Measurements from ENCODE around the gene TENT5A.

The TENT5A gene

GRCh38 chr6:81795890-81796289 is 43.4 kb upstream of the TENT5A start:
- no peaks in the 10 kb centered on the region for H3K9me3 ChIP-seq (ENCODE audit: severe bottlenecking)
- no peaks in the 10 kb centered on the region for H3K27me3 ChIP-seq (ENCODE audit: insufficient read depth, low read depth, severe bottlenecking)
- TF ChIP-seq, protein P1, sequence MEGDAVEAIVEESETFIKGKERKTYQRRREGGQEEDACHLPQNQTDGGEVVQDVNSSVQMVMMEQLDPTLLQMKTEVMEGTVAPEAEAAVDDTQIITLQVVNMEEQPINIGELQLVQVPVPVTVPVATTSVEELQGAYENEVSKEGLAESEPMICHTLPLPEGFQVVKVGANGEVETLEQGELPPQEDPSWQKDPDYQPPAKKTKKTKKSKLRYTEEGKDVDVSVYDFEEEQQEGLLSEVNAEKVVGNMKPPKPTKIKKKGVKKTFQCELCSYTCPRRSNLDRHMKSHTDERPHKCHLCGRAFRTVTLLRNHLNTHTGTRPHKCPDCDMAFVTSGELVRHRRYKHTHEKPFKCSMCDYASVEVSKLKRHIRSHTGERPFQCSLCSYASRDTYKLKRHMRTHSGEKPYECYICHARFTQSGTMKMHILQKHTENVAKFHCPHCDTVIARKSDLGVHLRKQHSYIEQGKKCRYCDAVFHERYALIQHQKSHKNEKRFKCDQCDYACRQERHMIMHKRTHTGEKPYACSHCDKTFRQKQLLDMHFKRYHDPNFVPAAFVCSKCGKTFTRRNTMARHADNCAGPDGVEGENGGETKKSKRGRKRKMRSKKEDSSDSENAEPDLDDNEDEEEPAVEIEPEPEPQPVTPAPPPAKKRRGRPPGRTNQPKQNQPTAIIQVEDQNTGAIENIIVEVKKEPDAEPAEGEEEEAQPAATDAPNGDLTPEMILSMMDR (IDR thresholded peaks at IDR 0.05; ENCODE audit: low read depth, low read length), result no peak
- no peak overlapping the region for H3K27ac ChIP-seq
- no peak for DNase-seq
- no peaks in the 10 kb centered on the region for H3K36me3 ChIP-seq
- H3K4me3 ChIP-seq (ENCODE audit: low read depth, low read length), result no peak overlapping the region

DNA sequence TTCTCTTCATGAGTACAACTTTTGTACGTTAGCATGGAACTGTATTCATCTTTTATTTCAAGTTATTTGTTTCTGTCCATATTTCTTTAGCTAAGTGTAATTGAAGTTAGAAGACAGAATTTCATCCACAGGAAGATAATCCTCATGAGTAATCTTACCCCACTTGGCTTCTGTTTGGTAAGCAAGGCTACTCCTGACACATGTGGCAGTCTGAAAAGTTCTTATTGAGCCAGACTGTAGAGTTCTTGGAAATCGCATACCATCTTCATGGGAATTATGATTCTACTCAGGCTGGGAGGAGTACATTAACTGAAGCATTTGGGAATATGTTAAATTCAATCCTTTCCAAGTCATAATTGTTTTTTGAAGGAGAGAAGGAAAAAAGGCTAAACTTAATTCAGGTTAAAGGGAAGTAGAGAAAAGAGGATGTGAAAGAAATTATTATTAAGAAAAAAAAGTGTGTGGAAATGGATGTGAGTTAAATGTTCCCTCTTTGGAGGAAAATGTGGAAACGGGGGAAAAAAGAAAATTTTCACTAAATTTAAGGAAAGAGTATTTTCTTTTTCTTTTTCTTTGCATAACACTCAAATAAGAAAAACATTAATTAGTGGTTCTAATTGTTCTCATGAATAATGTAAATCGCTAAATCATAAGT is 41.5 kb upstream of the TENT5A start:
- H3K9me3 ChIP-seq (ENCODE audit: severe bottlenecking), result no peaks in the 10 kb centered on the region
- no peak overlapping the region for H3K27ac ChIP-seq
- no peak for DNase-seq
- H3K36me3 ChIP-seq, result no peaks in the 10 kb centered on the region
- H3K27me3 ChIP-seq (ENCODE audit: insufficient read depth, low read depth, severe bottlenecking), result no peaks in the 10 kb centered on the region
- no peak overlapping the region for H3K4me3 ChIP-seq (ENCODE audit: low read depth, low read length)
- TF ChIP-seq, protein P1 (IDR thresholded peaks at IDR 0.05; ENCODE audit: low read depth, low read length), result no peak

GRCh38 chr6:81792826-81793225 is 40.3 kb upstream of the TENT5A start:
- TF ChIP-seq, protein P1 (IDR thresholded peaks at IDR 0.05; ENCODE audit: low read depth, low read length), result no peak
- Histone ChIP-seq H3K9me3 (ENCODE audit: severe bottlenecking) (no peaks in the 10 kb centered on the region), H3K36me3 (no peaks in the 10 kb centered on the region), H3K27me3 (ENCODE audit: insufficient read depth, low read depth, severe bottlenecking) (no peaks in the 10 kb centered on the region), H3K27ac (no peak overlapping the region), H3K4me3 (ENCODE audit: low read depth, low read length) (no peak overlapping the region)
- no peak for DNase-seq

DNA sequence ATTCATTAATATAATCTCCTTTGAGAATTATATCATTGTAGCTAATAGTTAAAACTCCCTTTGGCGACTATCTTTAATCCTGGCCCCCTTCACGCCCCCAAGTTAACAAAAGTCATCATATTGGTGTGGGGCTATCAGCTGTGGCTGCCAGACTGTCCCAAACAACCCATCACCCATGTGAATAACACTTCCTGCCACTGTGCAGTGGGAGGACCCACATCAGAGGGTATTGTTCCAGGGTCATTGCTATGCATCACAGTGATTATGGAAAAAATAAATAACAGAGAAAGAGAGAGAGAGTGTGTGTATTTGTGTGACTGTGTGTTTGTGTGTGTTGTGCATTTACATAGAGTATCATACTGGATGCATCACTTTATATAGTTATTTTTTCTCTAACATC is 39.3 kb upstream of the TENT5A start:
- Histone ChIP-seq H3K36me3 (no peaks in the 10 kb centered on the region), H3K4me3 (ENCODE audit: low read depth, low read length) (no peak overlapping the region), H3K27ac (no peak overlapping the region), H3K9me3 (ENCODE audit: severe bottlenecking) (no peaks in the 10 kb centered on the region), H3K27me3 (ENCODE audit: insufficient read depth, low read depth, severe bottlenecking) (no peaks in the 10 kb centered on the region)
- TF ChIP-seq, protein P1 (IDR thresholded peaks at IDR 0.05; ENCODE audit: low read depth, low read length), result no peak
- DNase-seq, result no peak

GRCh38 chr6:81790034-81790433 is 37.6 kb upstream of the TENT5A start:
- Histone ChIP-seq H3K27me3 (ENCODE audit: insufficient read depth, low read depth, severe bottlenecking) (no peaks in the 10 kb centered on the region), H3K36me3 (no peaks in the 10 kb centered on the region), H3K27ac (no peak overlapping the region), H3K4me3 (ENCODE audit: low read depth, low read length) (no peak overlapping the region), H3K9me3 (ENCODE audit: severe bottlenecking) (no peaks in the 10 kb centered on the region)
- DNase-seq, result no peak
- TF ChIP-seq, protein P1 (IDR thresholded peaks at IDR 0.05; ENCODE audit: low read depth, low read length), result no peak

DNA sequence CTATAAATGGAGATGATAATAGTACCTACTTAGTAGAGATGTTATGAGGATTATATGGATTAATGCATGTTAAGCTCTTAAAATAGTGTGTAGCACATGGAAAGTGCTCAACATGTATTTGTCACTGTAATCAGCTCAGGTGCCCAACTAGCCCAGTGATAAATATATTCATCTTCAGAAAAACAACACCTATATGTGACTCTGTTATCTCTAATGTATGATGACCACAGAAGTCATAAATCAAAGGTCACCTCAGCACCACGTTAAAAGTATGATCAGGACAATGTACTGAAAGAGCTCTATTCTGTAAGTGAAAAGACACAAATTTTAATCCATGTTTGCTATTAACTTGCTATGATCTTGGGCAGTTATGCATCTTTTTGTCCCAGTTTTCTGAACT is 36.8 kb upstream of the TENT5A start:
- no peak overlapping the region for H3K4me3 ChIP-seq (ENCODE audit: low read depth, low read length)
- H3K27ac ChIP-seq, result no peak overlapping the region
- no peaks in the 10 kb centered on the region for H3K9me3 ChIP-seq (ENCODE audit: severe bottlenecking)
- no peaks in the 10 kb centered on the region for H3K27me3 ChIP-seq (ENCODE audit: insufficient read depth, low read depth, severe bottlenecking)
- no peaks in the 10 kb centered on the region for H3K36me3 ChIP-seq
- TF ChIP-seq, protein P1 (IDR thresholded peaks at IDR 0.05; ENCODE audit: low read depth, low read length), result no peak
- DNase-seq, result no peak

Data from WERI-Rb-1 (cell line).